ENCODE results near the gene PDAP1.
"Not testable (repeated sequence)": the region's sequence is repeated elsewhere in the genome, so short reads cannot be mapped to it uniquely, and the experiment has no call there.

GRCh38 chr7:99415513-99416127, 7.2 kb upstream of the PDAP1 start:
- not testable (repeated sequence) for TF ChIP-seq TAF1 (IDR thresholded peaks at IDR 0.05; ENCODE audit: borderline replicate concordance, low read depth, low read length); BMI1 (IDR thresholded peaks at IDR 0.05; ENCODE audit: borderline replicate concordance); KDM1A (IDR thresholded peaks at IDR 0.05; ENCODE audit: borderline replicate concordance); PML (IDR thresholded peaks at IDR 0.05; ENCODE audit: low read length); POLR2AphosphoS5 (IDR thresholded peaks at IDR 0.05; ENCODE audit: low read length); BCL3 (IDR thresholded peaks at IDR 0.05; ENCODE audit: borderline replicate concordance, insufficient read depth, low read depth, low read length, poor library complexity, severe bottlenecking); KAT2A (conservative IDR thresholded peaks at IDR 0.05; ENCODE audit: control insufficient read depth, low read depth, low read length); NKRF (conservative IDR thresholded peaks at IDR 0.05)
- TF ChIP-seq CTCF (IDR thresholded peaks at IDR 0.05 in 2 of 3, conservative IDR thresholded peaks at IDR 0.05 in 1 of 3; ENCODE audit: control insufficient read depth in 2 of 3, extremely low read depth in 1 of 3, insufficient read depth in 1 of 3, low read depth in 3 of 3, low read length in 3 of 3): peak; percentile 34 to 68 (median 41)
